K562 (cell line): ENCODE results near the gene ITGB3BP. TPM values are rescaled to one million over a fixed set of nuclear protein-coding genes. Genes with fewer than 3 reads are reported as not detected.
A peak's percentile ranks its signal among the peaks of the same experiment; 100 is the strongest.

Experiments
- AFF4 ChIP-seq: sonication (generic); formaldehyde crosslinking; IDR thresholded peaks from 2 replicates; pipeline ENCODE4 v1.8.0; 2023; ENCODE audit warnings: mild to moderate bottlenecking, missing genetic modification reagents
- ARID3A ChIP-seq: IDR thresholded peaks from 2 replicates; pipeline ENCODE4 v1.6.1; 2012; ENCODE audit warnings: low read depth, low read length, improper control_type of control experiment, borderline replicate concordance
- ATF1 ChIP-seq, 2 experiments: fragments of 450-650 bp in 1 of 2; IDR thresholded peaks; 2 replicates each; pipeline ENCODE4 v1.6.1; 2016; ENCODE audit warnings: missing compliant biosample characterization in 1 of 2, missing genetic modification characterization in 1 of 2
- CBX5 ChIP-seq: IDR thresholded peaks from 2 replicates; pipeline ENCODE4 v1.6.1; 2014; ENCODE audit warnings: low read depth, borderline replicate concordance
- GTF2F1 ChIP-seq: IDR thresholded peaks from 2 replicates; pipeline ENCODE4 v1.6.1; 2011; ENCODE audit warnings: low read depth, low read length, improper control_type of control experiment
- KDM2B ChIP-seq: fragments of 250-450 bp; sonication (Bioruptor Pico); IDR thresholded peaks from 2 replicates; pipeline ENCODE4 v1.8.0; 2021; ENCODE audit warnings: mild to moderate bottlenecking, moderate library complexity
- MBD2 ChIP-seq: sonication (generic); IDR thresholded peaks from 2 replicates; pipeline ENCODE4 v1.6.1; 2016; ENCODE audit warnings: low read depth, borderline replicate concordance
- POLR3G ChIP-seq: IDR thresholded peaks from 2 replicates; pipeline ENCODE4 v1.6.1; 2011; ENCODE audit not compliant: insufficient read length, insufficient replicate concordance; ENCODE audit errors: extremely low read depth
- TFAM ChIP-seq: fragments of 250-450 bp; sonication (Bioruptor Pico); conservative IDR thresholded peaks from 2 replicates; pipeline ENCODE4 v1.5.0; 2021; ENCODE audit warnings: mild to moderate bottlenecking, moderate library complexity
- ZNF224 ChIP-seq: sonication (generic); formaldehyde crosslinking; IDR thresholded peaks from 2 replicates; pipeline ENCODE4 v1.8.0; 2022; ENCODE audit warnings: mild to moderate bottlenecking, missing genetic modification reagents
- ZZZ3 ChIP-seq: fragments of 450-650 bp; IDR thresholded peaks from 2 replicates; pipeline ENCODE4 v1.6.1; 2016; ENCODE audit warnings: antibody characterized with exemption, mild to moderate bottlenecking, moderate library complexity
- polyA plus RNA-seq, 8 experiments: library from polyadenylated mRNA; depleted of rRNA in 4 of 8; stranded (reverse) in 5 of 8; unstranded in 3 of 8; fragments of >200 nt; fragmentation: Nextera tagmentation in 2 of 8; fragmentation: Illumina TruSeq in 1 of 8; extraction: Ambion mirVana in 2 of 8; extraction: Trizol in 1 of 8; gene quantifications; 2 replicates each; pipeline versions ENCODE4 v1.2.1 to v1.2.3, GENCODE V29; 2011 to 2014; ENCODE audit warnings: inconsistent platforms in 1 of 8, missing spikeins in 1 of 8
- total RNA-seq, 7 experiments: library from RNA; depleted of rRNA in 6 of 7; stranded (reverse); fragments of >200 nt in 6 of 7; fragmentation: Illumina TruSeq in 2 of 7; extraction: Trizol in 2 of 7; gene quantifications; 2 replicates each; pipeline versions ENCODE4 v1.2.1 to v1.2.3, GENCODE V29; 2011 to 2021; ENCODE audit warnings: low replicate concordance in 1 of 7
- TF ChIP-seq, protein P1 (sequence below), 2 experiments: fragments of 150-350 bp in 1 of 2; IDR thresholded peaks; 2 replicates each; pipeline ENCODE4 v1.6.1; 2012 to 2016; ENCODE audit warnings: low read depth in 2 of 2, low read length in 2 of 2, mild to moderate bottlenecking in 1 of 2, moderate library complexity in 1 of 2
- TF ChIP-seq, protein P2 (sequence below): sonication (generic); formaldehyde crosslinking; IDR thresholded peaks from 2 replicates; pipeline ENCODE4 v1.8.0; 2022; ENCODE audit warnings: mild to moderate bottlenecking, low read depth, missing genetic modification reagents
- TF ChIP-seq, protein P3 (sequence below): fragments of 250-450 bp; sonication (Bioruptor Pico); IDR thresholded peaks from 2 replicates; pipeline ENCODE4 v1.5.1; 2021; ENCODE audit warnings: mild to moderate bottlenecking

Gene ITGB3BP
- total and polyA plus RNA-seq, 9 of the 15 experiments (the other 6 are each of a cell fraction or from before 2014, with no cell fraction given) = 62.8 to 151 (median 110) TPM

DNA sequence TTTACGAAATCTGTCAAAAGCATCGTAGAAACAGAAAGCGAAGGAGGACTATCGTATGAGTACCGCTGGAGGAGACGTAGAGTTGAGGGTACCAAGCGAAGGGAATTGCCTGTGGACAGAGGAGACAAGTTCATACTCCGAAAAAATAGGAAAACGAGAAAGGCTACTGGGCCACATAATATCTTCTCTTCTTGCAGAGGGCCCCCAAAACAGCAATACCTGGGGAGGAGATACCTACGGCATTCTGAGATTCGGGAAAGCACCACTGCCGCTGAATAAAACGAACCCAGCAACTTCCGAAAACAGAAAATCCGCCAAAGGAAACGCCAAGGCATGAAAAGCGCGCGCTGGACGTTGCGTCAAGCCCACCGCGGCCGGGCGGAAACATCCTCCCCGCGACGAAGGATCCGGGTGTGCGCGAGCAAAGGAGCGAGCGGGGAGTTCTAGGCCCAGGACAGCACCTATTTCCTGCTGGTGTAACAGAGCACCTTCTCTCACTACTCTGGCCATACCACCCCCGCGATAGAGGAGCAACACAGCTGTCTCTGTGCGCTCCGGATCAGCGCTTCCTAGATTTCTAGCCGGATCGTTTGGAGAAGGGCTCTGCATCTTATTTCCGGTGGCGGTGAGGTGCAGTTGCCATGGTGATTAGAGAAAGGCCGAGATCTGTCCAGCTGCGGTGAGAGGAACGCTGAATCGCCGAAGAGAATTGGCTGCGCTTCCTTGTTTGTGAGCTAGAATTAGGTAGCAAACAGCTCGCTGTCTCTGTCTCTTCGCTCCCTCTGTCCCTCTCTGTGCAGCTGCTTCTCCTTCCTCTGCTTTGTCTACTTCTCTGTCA is at the start of gene ITGB3BP, which contains the start of gene EFCAB7 (continued):
- 0 out of 2 replicates have a peak, but pooled peaks have one; percentile 32 for TF ChIP-seq ARID3A
- TF ChIP-seq ZZZ3 = peak; percentile 96
- TF ChIP-seq AFF4 = 0 out of 2 replicates have a peak, but pooled peaks have one; percentile 57
- TF ChIP-seq GTF2F1 = 0 out of 2 replicates have a peak, but pooled peaks have one; percentile 73
- TF ChIP-seq POLR3G = no peak
- TF ChIP-seq TFAM (CRISPR knock-in tag) = no peak
- TF ChIP-seq, protein P1, sequence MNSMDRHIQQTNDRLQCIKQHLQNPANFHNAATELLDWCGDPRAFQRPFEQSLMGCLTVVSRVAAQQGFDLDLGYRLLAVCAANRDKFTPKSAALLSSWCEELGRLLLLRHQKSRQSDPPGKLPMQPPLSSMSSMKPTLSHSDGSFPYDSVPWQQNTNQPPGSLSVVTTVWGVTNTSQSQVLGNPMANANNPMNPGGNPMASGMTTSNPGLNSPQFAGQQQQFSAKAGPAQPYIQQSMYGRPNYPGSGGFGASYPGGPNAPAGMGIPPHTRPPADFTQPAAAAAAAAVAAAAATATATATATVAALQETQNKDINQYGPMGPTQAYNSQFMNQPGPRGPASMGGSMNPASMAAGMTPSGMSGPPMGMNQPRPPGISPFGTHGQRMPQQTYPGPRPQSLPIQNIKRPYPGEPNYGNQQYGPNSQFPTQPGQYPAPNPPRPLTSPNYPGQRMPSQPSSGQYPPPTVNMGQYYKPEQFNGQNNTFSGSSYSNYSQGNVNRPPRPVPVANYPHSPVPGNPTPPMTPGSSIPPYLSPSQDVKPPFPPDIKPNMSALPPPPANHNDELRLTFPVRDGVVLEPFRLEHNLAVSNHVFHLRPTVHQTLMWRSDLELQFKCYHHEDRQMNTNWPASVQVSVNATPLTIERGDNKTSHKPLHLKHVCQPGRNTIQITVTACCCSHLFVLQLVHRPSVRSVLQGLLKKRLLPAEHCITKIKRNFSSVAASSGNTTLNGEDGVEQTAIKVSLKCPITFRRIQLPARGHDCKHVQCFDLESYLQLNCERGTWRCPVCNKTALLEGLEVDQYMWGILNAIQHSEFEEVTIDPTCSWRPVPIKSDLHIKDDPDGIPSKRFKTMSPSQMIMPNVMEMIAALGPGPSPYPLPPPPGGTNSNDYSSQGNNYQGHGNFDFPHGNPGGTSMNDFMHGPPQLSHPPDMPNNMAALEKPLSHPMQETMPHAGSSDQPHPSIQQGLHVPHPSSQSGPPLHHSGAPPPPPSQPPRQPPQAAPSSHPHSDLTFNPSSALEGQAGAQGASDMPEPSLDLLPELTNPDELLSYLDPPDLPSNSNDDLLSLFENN (IDR thresholded peaks at IDR 0.05; ENCODE audit: low read depth in 2 of 2, low read length in 2 of 2) = 0 out of 4 replicates have a peak, but pooled peaks of 1 of the 2 experiments have one; percentile 30
- 0 out of 2 replicates have a peak, but pooled peaks have one; percentile 55 for TF ChIP-seq MBD2
- TF ChIP-seq, protein P2, sequence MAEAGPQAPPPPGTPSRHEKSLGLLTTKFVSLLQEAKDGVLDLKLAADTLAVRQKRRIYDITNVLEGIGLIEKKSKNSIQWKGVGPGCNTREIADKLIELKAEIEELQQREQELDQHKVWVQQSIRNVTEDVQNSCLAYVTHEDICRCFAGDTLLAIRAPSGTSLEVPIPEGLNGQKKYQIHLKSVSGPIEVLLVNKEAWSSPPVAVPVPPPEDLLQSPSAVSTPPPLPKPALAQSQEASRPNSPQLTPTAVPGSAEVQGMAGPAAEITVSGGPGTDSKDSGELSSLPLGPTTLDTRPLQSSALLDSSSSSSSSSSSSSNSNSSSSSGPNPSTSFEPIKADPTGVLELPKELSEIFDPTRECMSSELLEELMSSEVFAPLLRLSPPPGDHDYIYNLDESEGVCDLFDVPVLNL (CRISPR knock-in tag) = peak; percentile 95
- TF ChIP-seq ZNF224 = no peak
- TF ChIP-seq, protein P3, sequence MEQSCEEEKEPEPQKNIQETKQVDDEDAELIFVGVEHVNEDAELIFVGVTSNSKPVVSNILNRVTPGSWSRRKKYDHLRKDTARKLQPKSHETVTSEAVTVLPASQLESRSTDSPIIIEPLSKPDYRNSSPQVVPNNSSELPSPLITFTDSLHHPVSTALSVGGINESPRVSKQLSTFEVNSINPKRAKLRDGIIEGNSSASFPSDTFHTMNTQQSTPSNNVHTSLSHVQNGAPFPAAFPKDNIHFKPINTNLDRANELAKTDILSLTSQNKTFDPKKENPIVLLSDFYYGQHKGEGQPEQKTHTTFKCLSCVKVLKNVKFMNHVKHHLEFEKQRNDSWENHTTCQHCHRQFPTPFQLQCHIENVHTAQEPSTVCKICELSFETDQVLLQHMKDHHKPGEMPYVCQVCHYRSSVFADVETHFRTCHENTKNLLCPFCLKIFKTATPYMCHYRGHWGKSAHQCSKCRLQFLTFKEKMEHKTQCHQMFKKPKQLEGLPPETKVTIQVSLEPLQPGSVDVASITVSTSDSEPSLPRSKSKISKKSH = no peak
- no peak for TF ChIP-seq ATF1 (CRISPR knock-in tag; IDR thresholded peaks at IDR 0.05)
- TF ChIP-seq ATF1 (tag; IDR thresholded peaks at IDR 0.05) = peak; percentile 93
- no peak for TF ChIP-seq KDM2B (CRISPR knock-in tag)
- TF ChIP-seq CBX5 = no peak
